ENCODE data around the gene SMARCE1.

Gene SMARCE1

GRCh38 chr17:40645943-40646342 lies 1.7 kb downstream of the SMARCE1 start:
- Histone ChIP-seq H3K9me2 (replicated peaks; ENCODE audit: insufficient read depth, low read length) (no peaks in the 10 kb centered on the region), H3K4me3 (ENCODE audit: insufficient read depth, low read length, poor library complexity, severe bottlenecking) (peak overlapping the region; percentile 99), H3K27me3 (ENCODE audit: low read length) (no peaks in the 10 kb centered on the region), H3K79me2 (ENCODE audit: insufficient read depth, low read length) (peaks cover 49% of the 10 kb centered on the region), H3K27ac (ENCODE audit: low read depth, low read length) (no peak overlapping the region), H3F3A (ENCODE audit: insufficient read depth) (no peaks in the 10 kb centered on the region), H2AFZ (ENCODE audit: low read depth, low read length, severe bottlenecking) (no peak overlapping the region), H3K4me2 (ENCODE audit: low read depth, low read length, poor library complexity, severe bottlenecking) (peak overlapping the region; percentile 89), H4K20me1 (ENCODE audit: low read depth, low read length) (no peaks in the 10 kb centered on the region), H3K9me3 (ENCODE audit: insufficient read depth, low read length) (no peaks in the 10 kb centered on the region), H3K9ac (ENCODE audit: low read length) (peak overlapping the region; percentile 97; the same call in 1 of the 2 replicates), H3K36me3 (ENCODE audit: low read length) (peaks cover 45% of the 10 kb centered on the region)
- TF ChIP-seq EZH2phosphoT487 (conservative IDR thresholded peaks at IDR 0.05; ENCODE audit: low read length), result no peak
- TF ChIP-seq CTCF (IDR thresholded peaks at IDR 0.05; ENCODE audit: insufficient read depth, low read length, poor library complexity, severe bottlenecking), result no peak

GRCh38 chr17:40645291-40645690 lies 2.3 kb downstream of the SMARCE1 start:
- Histone ChIP-seq H3K9me2 (replicated peaks; ENCODE audit: insufficient read depth, low read length) (no peaks in the 10 kb centered on the region), H3K79me2 (ENCODE audit: insufficient read depth, low read length) (peaks cover 56% of the 10 kb centered on the region), H3K9ac (ENCODE audit: low read length) (no peak overlapping the region), H3K4me3 (ENCODE audit: insufficient read depth, low read length, poor library complexity, severe bottlenecking) (no peak overlapping the region), H2AFZ (ENCODE audit: low read depth, low read length, severe bottlenecking) (no peak overlapping the region), H4K20me1 (ENCODE audit: low read depth, low read length) (no peaks in the 10 kb centered on the region), H3K27ac (ENCODE audit: low read depth, low read length) (0 out of 2 replicates have a peak overlapping the region, but pooled peaks have one; percentile 3), H3K36me3 (ENCODE audit: low read length) (peaks cover 50% of the 10 kb centered on the region), H3F3A (ENCODE audit: insufficient read depth) (no peaks in the 10 kb centered on the region), H3K4me2 (ENCODE audit: low read depth, low read length, poor library complexity, severe bottlenecking) (peak overlapping the region; percentile 89), H3K27me3 (ENCODE audit: low read length) (no peaks in the 10 kb centered on the region), H3K9me3 (ENCODE audit: insufficient read depth, low read length) (no peaks in the 10 kb centered on the region)
- TF ChIP-seq CTCF (IDR thresholded peaks at IDR 0.05; ENCODE audit: insufficient read depth, low read length, poor library complexity, severe bottlenecking) (no peak), EZH2phosphoT487 (conservative IDR thresholded peaks at IDR 0.05; ENCODE audit: low read length) (no peak)

- Histone ChIP-seq H3K36me3 (ENCODE audit: low read length) (peaks cover 63% of the 10 kb centered on the region), H3K79me2 (ENCODE audit: insufficient read depth, low read length) (peaks cover 30% of the 10 kb centered on the region), H4K20me1 (ENCODE audit: low read depth, low read length) (no peaks in the 10 kb centered on the region), H3K9me2 (replicated peaks; ENCODE audit: insufficient read depth, low read length) (no peaks in the 10 kb centered on the region), H3F3A (ENCODE audit: insufficient read depth) (no peaks in the 10 kb centered on the region), H3K27me3 (ENCODE audit: low read length) (no peaks in the 10 kb centered on the region), H3K9me3 (ENCODE audit: insufficient read depth, low read length) (no peaks in the 10 kb centered on the region), H3K9ac (ENCODE audit: low read length) (no peak overlapping the region), H2AFZ (ENCODE audit: low read depth, low read length, severe bottlenecking) (no peak overlapping the region), H3K27ac (ENCODE audit: low read depth, low read length) (no peak overlapping the region), H3K4me2 (ENCODE audit: low read depth, low read length, poor library complexity, severe bottlenecking) (no peak overlapping the region), H3K4me3 (ENCODE audit: insufficient read depth, low read length, poor library complexity, severe bottlenecking) (no peak overlapping the region)
- TF ChIP-seq EZH2phosphoT487 (conservative IDR thresholded peaks at IDR 0.05; ENCODE audit: low read length) (no peak), CTCF (IDR thresholded peaks at IDR 0.05; ENCODE audit: insufficient read depth, low read length, poor library complexity, severe bottlenecking) (no peak)
These were observed 9.7 kb downstream of the SMARCE1 start for GRCh38 chr17:40637931-40638330.
